Adipose tissue (tissue), 3 donors: ENCODE data around the gene FLVCR1. TPM values are rescaled to one million over a fixed set of nuclear protein-coding genes. Genes with fewer than 3 reads are reported as not detected.
"Not testable (repeated sequence)": the region's sequence is repeated elsewhere in the genome, so short reads cannot be mapped to it uniquely, and the experiment has no call there.

ENCODE experiments used
- H3K27ac ChIP-seq: one replicate; pipeline ENCODE4 v1.5.1; 2013; ENCODE audit warnings: low read depth, low read length
- WGBS, 3 donors: extraction: QIAGEN DNeasy Blood & Tissue Kit; methylation state at CpG; one replicate each; pipeline ENCODE4 v1.1.7; 2013; 5-methylcytosine and 5-hydroxymethylcytosine counted together
- polyA plus RNA-seq, 3 donors: library from polyadenylated mRNA; stranded (reverse); fragments of 200-250 nt; gene quantifications; one replicate each; pipeline ENCODE4 v1.2.3, GENCODE V29; 2013
- donor health status: healthy with polysubstance abuse.
- donor health status: Bipolar disorder and iron deficiency.
- donor health status: healthy.

The FLVCR1 gene
- polyA plus RNA-seq, 3 donors = 1.3 to 1.6 (median 1.6) TPM

DNA sequence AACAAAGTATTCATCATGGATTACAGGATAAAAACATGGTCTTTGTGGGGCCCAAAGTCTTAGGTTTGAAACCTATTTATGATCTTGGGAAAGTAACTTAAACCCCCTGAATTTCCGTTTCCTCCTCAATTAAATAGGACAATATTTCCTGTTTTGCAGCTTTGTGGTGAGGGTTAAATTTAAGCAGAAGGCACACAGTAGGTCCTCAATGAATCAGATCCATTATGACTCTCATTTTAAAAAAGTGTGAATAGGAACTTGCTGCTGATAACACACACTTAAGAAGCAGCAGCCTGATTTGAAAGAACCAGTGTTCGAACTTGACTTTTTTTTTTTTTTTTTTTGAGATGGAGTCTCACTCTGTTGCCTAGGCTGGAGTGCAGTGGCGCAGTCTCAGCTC is 50.9 kb downstream of the FLVCR1 start:
- WGBS, 3 donors = 83 to 92% (median 89%) methylated on average over 2 of the region's 3 CpGs
- no peak overlapping the region for H3K27ac ChIP-seq

DNA sequence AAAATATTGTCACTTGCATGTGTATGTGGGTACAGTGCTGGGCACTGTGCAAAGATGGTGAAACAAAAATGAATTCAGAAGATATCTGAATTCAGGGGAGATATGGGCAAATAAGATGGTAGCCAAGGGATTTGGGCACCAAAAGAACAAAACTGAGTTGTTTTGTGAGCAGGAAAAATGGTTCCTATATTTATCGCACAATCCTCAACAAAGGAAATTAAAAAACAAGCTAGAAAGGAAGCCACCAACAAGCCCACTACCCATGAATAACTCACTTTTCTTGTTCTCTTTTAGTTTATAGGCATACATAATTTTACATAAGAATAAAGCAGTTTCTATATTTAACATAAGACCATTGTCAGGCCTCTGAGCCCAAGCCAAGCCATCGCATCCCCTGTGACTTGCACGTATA is 51.6 kb downstream of the FLVCR1 start:
- WGBS, 3 donors = 93 to 96% (median 94%) methylated on average over 3 of the region's 3 CpGs
- H3K27ac ChIP-seq = no peak overlapping the region

GRCh38 chr1:212910213-212910612 is 52.1 kb downstream of the FLVCR1 start:
- WGBS, 3 donors = 75 to 87% (median 82%) methylated on average over 7 to 8 of the region's 10 CpGs
- not testable (repeated sequence) for H3K27ac ChIP-seq

GRCh38 chr1:212913638-212914037 is 55.6 kb downstream of the FLVCR1 start:
- H3K27ac ChIP-seq = not testable (repeated sequence)
- WGBS, 3 donors = 53 to 90% (median 89%) methylated on average over 2 to 3 of the region's 3 CpGs

GRCh38 chr1:212914110-212914509 is 56.0 kb downstream of the FLVCR1 start:
- 81 to 84% (median 83%) methylated on average over 3 to 4 of the region's 5 CpGs for WGBS, 3 donors
- H3K27ac ChIP-seq = not testable (repeated sequence)

DNA sequence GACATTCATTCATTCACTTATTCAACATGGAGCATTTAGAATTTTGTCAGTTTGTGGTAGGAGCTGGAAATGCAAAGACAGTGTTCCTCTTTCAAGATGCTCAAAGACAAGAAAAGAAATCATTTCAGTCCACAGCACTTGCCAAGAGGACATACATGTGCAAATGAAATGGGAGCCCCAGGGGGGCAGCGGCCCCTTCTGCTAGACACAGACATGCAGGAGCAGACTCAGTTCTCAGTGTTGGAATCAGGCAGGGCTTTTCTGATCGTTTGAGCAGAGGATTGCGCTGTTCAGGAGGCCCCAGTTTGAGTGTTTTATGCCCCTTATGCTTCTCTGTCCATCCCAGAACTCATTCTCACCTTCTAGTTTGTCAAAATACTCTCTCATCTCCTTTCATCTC is 56.7 kb downstream of the FLVCR1 start:
- WGBS, 3 donors = 64 to 80% (median 72%) methylated on average over 3 of the region's 3 CpGs
- no peak overlapping the region for H3K27ac ChIP-seq

- H3K27ac ChIP-seq = no peak overlapping the region
- 64 to 74% (median 67%) methylated on average over 13 of the region's 13 CpGs for WGBS, 3 donors
Measured at GRCh38 chr1:212915245-212916091, 57.4 kb downstream of the FLVCR1 start.

DNA sequence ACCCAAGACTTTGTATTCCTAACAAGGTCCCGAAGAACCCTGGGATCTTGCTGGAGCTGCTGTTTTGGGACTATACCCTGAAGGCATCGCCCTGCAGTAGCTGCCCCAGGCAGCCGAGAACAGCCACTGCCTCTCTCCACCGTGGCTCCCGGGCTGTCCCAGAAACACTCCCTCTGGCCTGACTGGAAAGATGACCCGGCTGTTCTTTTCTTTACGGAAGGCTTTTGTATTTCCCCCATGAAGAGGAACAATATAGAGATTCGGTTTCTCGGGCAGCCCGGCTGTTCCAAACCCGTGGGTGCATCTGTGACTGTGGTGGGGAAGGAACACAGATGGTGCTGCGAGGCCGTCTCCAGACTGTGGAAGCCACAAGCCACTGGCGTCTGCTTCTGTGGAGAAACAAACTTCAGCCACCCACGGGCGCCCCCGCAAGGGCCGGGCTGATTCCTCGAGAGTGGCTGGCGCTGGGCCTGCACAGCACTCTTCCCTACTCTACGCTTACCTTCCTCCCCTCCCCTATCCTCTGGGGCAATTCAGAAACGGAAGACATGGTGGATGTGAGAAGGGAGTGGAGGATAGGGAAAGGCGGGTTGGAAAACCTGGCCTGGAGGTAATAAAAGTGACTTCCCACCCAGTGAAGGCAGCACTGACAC is 58.5 kb downstream of the FLVCR1 start:
- WGBS, 3 donors = 17 to 28% (median 18%) methylated on average over 23 of the region's 23 CpGs
- H3K27ac ChIP-seq = no peak overlapping the region

DNA sequence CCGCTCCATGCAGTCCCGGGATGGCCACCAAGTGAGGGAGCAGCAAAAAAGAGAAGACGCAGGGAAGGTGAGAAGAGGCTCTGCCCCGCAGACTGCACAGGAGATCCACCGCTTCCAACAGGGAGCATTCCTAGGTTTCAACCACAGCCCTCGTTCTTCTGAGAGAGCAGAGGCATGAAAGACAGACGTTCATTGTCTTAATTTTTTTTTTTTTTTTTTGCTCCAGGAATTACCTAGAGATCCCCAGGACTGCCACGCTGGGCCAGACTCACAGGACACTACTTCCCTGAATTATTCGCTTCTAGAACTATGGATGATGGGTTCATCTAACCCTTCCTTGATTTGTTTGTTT is 59.0 kb downstream of the FLVCR1 start:
- no peak overlapping the region for H3K27ac ChIP-seq
- WGBS, 3 donors = 70 to 85% (median 82%) methylated on average over 9 of the region's 9 CpGs

- WGBS, 3 donors = 78 to 83% (median 83%) methylated on average over 5 of the region's 5 CpGs
- no peak overlapping the region for H3K27ac ChIP-seq
Measured at GRCh38 chr1:212917858-212918257, 59.8 kb downstream of the FLVCR1 start.

GRCh38 chr1:212918824-212919223 is 60.7 kb downstream of the FLVCR1 start:
- 55 to 71% (median 61%) methylated on average over 2 of the region's 2 CpGs for WGBS, 3 donors
- H3K27ac ChIP-seq = no peak overlapping the region

DNA sequence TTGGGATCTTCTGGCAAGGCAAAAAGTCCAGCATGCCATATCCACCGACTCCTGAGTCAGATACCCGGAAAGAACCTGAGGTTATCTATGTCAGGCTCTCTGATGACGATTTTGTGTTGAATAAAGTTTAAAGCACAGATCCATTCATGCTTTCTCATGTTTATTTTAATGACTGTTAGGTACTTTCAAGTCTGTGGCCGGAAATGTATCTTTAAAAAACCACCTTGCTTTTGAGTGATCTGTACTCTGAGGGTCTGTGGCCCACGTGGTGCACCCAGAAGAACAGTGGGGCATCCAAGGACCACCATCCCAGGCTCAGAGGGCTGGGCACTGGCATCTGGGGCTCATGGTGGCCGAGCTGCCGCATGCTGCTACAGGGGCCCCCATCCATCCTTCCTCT is 62.2 kb downstream of the FLVCR1 start:
- H3K27ac ChIP-seq = no peak overlapping the region
- 66 to 81% (median 80%) methylated on average over 7 of the region's 7 CpGs for WGBS, 3 donors

DNA sequence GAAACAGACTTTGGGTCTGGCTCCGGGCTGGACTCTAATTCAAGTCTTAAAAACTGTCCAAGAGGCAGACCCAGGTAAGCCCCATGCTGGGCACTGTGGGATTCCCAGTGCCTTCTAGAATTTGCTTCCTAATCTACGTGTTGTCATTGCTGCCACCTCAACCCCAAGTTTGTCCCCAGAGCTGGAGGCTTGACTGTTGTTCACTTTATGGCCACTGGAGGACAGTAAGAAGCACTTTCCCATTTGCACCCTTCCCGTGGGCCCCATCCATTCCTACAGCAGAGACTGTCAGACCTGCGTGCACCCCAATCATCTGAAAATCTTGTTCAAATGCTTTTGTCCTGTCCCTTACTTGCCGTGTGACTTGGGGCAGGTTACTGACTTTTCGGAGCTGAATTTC is 62.8 kb downstream of the FLVCR1 start:
- H3K27ac ChIP-seq = no peak overlapping the region
- WGBS, 3 donors = 61 to 76% (median 72%) methylated on average over 6 of the region's 6 CpGs

- H3K27ac ChIP-seq = no peak overlapping the region
- 76 to 83% (median 76%) methylated on average over 5 of the region's 5 CpGs for WGBS, 3 donors
Measured at GRCh38 chr1:212922016-212922415, 63.9 kb downstream of the FLVCR1 start.

- WGBS, 3 donors = 80 to 95% (median 87%) methylated on average over 6 of the region's 6 CpGs
- no peak overlapping the region for H3K27ac ChIP-seq
Measured at GRCh38 chr1:212926372-212926771, 68.3 kb downstream of the FLVCR1 start.

GRCh38 chr1:212928323-212929291 is 70.5 kb downstream of the FLVCR1 start:
- no peak overlapping the region for H3K27ac ChIP-seq
- 50 to 57% (median 51%) methylated on average over 10 of the region's 10 CpGs for WGBS, 3 donors

DNA sequence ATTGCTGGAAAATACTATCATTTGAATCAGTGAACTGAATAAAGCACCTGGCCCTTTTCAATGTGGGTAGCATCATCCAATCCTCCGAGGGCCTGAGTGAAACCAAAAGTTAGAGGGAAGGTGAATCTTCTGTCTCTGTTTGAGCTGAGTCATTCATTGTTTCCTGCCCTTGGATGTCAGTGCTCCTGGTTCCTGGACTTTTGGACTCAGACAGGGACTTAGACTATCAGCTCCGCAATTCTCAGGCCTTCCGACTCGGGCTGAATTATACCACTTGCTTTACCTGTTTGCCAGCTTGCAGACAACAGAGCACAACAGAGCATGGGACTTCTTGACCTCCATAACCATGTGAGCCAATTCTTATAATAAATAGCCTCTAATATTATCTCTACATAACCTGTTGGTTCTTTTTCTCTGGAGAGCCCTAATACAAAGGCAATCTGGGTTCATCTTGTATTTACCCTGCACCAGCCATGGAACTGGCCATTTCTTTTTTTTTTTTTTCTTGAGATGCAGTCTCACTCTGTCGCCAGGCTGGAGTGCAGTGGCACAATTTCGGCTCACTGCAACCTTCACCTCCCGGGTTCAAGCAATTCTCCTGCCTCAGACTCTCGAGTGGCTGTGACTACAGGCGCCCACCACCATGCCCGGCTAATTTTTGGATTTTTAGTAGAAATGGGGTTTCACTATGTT is 73.1 kb downstream of the FLVCR1 start:
- 79 to 92% (median 80%) methylated on average over 10 of the region's 10 CpGs for WGBS, 3 donors
- no peak overlapping the region for H3K27ac ChIP-seq

GRCh38 chr1:212933815-212934471 is 75.9 kb downstream of the FLVCR1 start:
- H3K27ac ChIP-seq = no peak overlapping the region
- 86 to 98% (median 95%) methylated on average over 1 of the region's 1 CpG for WGBS, 3 donors
